Measurements from ENCODE around the gene EGFR. TPM values are rescaled to one million over a fixed set of nuclear protein-coding genes. Genes with fewer than 3 reads are reported as not detected.

Gene EGFR
- total RNA-seq, 2 experiments from 2014 or later, result not detected

GRCh38 chr7:55094092-55094690 is 75.4 kb downstream of the EGFR start:
- ChIA-PET POLR2A (no interaction called here), CTCF (interaction anchor here (0.8 kb wide), 1 partner anchor 22 kb away, joined by 3 read pairs; no protein-coding TSS in a partner anchor)
- intact Hi-C loops (cut with micrococcal nuclease), result no loop called here
- peaks cover 5% of the 10 kb centered on the region for H3K27me3 Mint-ChIP-seq
- no peak overlapping the region for H3K4me3 Mint-ChIP-seq
- H3K4me1 Mint-ChIP-seq (ENCODE audit: low read depth), result no peaks in the 10 kb centered on the region
- DNase-seq, result no peak
- no peaks in the 10 kb centered on the region for H3K9me3 Mint-ChIP-seq
- H3K27ac Mint-ChIP-seq, result no peak overlapping the region
- H3K36me3 Mint-ChIP-seq, result no peaks in the 10 kb centered on the region

GRCh38 chr7:55095672-55096071 is 76.9 kb downstream of the EGFR start:
- Mint-ChIP-seq H3K36me3 (no peaks in the 10 kb centered on the region), H3K4me1 (ENCODE audit: low read depth) (no peaks in the 10 kb centered on the region), H3K4me3 (no peak overlapping the region), H3K27ac (no peak overlapping the region), H3K9me3 (no peaks in the 10 kb centered on the region), H3K27me3 (peaks cover 8% of the 10 kb centered on the region)
- ChIA-PET CTCF (no interaction called here), POLR2A (no interaction called here)
- DNase-seq, result no peak
- intact Hi-C loops (cut with micrococcal nuclease), result no loop called here

- DNase-seq, result no peak
- Mint-ChIP-seq H3K27ac (no peak overlapping the region), H3K36me3 (no peaks in the 10 kb centered on the region), H3K9me3 (no peaks in the 10 kb centered on the region), H3K27me3 (peaks cover 11% of the 10 kb centered on the region), H3K4me3 (no peak overlapping the region), H3K4me1 (ENCODE audit: low read depth) (no peaks in the 10 kb centered on the region)
- intact Hi-C loops (cut with micrococcal nuclease), result no loop called here
- POLR2A ChIA-PET, result no interaction called here
- CTCF ChIA-PET, result no interaction called here
These were observed 77.5 kb downstream of the EGFR start for GRCh38 chr7:55096323-55096722.

DNA sequence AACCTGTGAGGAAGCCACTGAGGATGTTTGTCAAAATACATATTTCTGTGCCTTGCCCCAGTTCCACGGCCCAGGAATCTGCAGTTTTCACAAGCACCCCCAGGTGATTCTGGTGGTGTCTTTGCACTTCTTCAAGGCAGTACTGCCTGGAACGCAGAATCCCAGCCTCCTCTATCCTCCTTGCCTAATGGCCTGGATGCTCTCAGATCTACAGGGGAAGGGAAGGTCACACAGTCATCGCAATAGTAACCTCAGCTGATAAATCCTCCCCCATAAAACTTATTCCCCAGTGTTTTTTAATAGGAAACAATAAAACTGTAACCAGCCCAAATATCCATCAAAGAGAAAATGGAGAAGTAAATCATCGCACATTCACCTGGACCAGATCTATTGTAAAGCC is 78.3 kb downstream of the EGFR start:
- no peak overlapping the region for H3K27ac Mint-ChIP-seq
- POLR2A ChIA-PET, result no interaction called here
- H3K4me1 Mint-ChIP-seq (ENCODE audit: low read depth), result no peaks in the 10 kb centered on the region
- no peaks in the 10 kb centered on the region for H3K36me3 Mint-ChIP-seq
- H3K9me3 Mint-ChIP-seq, result no peaks in the 10 kb centered on the region
- intact Hi-C loops (cut with micrococcal nuclease), result no loop called here
- CTCF ChIA-PET, result no interaction called here
- peaks cover 18% of the 10 kb centered on the region for H3K27me3 Mint-ChIP-seq
- no peak for DNase-seq
- no peak overlapping the region for H3K4me3 Mint-ChIP-seq

DNA sequence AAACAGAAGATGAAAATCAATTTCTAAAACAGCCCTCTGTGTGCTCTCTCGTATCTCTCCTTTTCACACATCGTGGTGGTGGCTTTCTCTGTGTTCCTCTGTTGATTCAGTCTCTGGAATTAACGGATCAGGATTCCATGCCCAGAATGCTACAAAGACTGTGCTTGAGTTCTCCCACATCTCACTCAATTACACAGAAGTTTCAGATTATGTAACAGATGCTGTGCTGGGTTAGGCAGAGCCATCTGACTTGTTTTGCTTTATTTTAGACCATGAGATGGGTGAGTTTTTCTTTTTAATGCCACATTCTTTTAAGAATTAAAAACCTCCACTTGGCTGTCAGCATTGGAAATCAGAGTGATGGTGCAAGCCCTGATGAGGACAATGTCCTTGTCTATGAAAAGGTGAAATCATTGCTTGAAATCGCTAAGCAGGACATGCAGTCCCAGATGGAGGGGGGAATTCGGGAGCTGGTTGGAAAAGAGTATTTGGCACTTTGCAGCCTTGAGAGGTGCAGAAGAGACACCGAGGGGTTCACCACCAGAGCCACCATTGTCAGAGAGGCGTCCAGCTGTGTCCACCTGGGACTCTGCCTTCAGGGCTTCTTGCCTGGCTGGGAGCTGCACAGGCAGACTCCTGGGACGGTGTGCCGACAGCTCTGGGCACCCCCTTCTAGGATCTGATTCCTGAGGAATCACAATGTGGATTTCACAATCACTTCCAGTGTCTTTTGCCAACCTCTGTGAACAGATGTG is 80.4 kb downstream of the EGFR start:
- ChIA-PET POLR2A (no interaction called here), CTCF (no interaction called here)
- Mint-ChIP-seq H3K4me1 (ENCODE audit: low read depth) (no peaks in the 10 kb centered on the region), H3K36me3 (no peaks in the 10 kb centered on the region), H3K9me3 (no peaks in the 10 kb centered on the region), H3K27ac (no peak overlapping the region), H3K27me3 (peaks cover 15% of the 10 kb centered on the region), H3K4me3 (no peak overlapping the region)
- intact Hi-C loops (cut with micrococcal nuclease), result no loop called here
- no peak for DNase-seq

- peaks cover 15% of the 10 kb centered on the region for H3K27me3 Mint-ChIP-seq
- ChIA-PET POLR2A (interaction anchor here (0.7 kb wide), 1 partner anchor 13 kb away, joined by 5 read pairs; no protein-coding TSS in a partner anchor), CTCF (no interaction called here)
- no peaks in the 10 kb centered on the region for H3K9me3 Mint-ChIP-seq
- intact Hi-C loops (cut with micrococcal nuclease), result no loop called here
- no peak overlapping the region for H3K27ac Mint-ChIP-seq
- peaks cover under 1% of the 10 kb centered on the region for H3K4me1 Mint-ChIP-seq (ENCODE audit: low read depth)
- no peak overlapping the region for H3K4me3 Mint-ChIP-seq
- no peak for DNase-seq
- no peaks in the 10 kb centered on the region for H3K36me3 Mint-ChIP-seq
These were observed 81.2 kb downstream of the EGFR start for GRCh38 chr7:55099821-55100543.

- POLR2A ChIA-PET, result interaction anchor here (0.7 kb wide), 1 partner anchor 13 kb away, joined by 5 read pairs; no protein-coding TSS in a partner anchor
- intact Hi-C loops (cut with micrococcal nuclease), result no loop called here
- H3K27me3 Mint-ChIP-seq, result peaks cover 15% of the 10 kb centered on the region
- CTCF ChIA-PET, result no interaction called here
- H3K27ac Mint-ChIP-seq, result no peak overlapping the region
- peaks cover 3% of the 10 kb centered on the region for H3K4me1 Mint-ChIP-seq (ENCODE audit: low read depth)
- no peak overlapping the region for H3K4me3 Mint-ChIP-seq
- no peaks in the 10 kb centered on the region for H3K36me3 Mint-ChIP-seq
- H3K9me3 Mint-ChIP-seq, result no peaks in the 10 kb centered on the region
- no peak for DNase-seq
These were observed 81.9 kb downstream of the EGFR start for GRCh38 chr7:55100544-55101327.

- Mint-ChIP-seq H3K36me3 (no peaks in the 10 kb centered on the region), H3K4me1 (ENCODE audit: low read depth) (peaks cover 3% of the 10 kb centered on the region), H3K9me3 (no peaks in the 10 kb centered on the region), H3K27ac (no peak overlapping the region), H3K27me3 (peaks cover 16% of the 10 kb centered on the region), H3K4me3 (no peak overlapping the region)
- intact Hi-C loops (cut with micrococcal nuclease), result no loop called here
- no peak for DNase-seq
- CTCF ChIA-PET, result no interaction called here
- POLR2A ChIA-PET, result no interaction called here
These were observed 82.5 kb downstream of the EGFR start for GRCh38 chr7:55101359-55101758.

- POLR2A ChIA-PET, result no interaction called here
- H3K27me3 Mint-ChIP-seq, result peaks cover 26% of the 10 kb centered on the region
- no peak overlapping the region for H3K4me3 Mint-ChIP-seq
- CTCF ChIA-PET, result no interaction called here
- peaks cover 3% of the 10 kb centered on the region for H3K4me1 Mint-ChIP-seq (ENCODE audit: low read depth)
- no peak overlapping the region for H3K27ac Mint-ChIP-seq
- DNase-seq, result no peak
- intact Hi-C loops (cut with micrococcal nuclease), result loop anchor here (2.0 kb wide), 1 partner anchor 29 kb away; no protein-coding TSS in a partner anchor
- no peaks in the 10 kb centered on the region for H3K36me3 Mint-ChIP-seq
- H3K9me3 Mint-ChIP-seq, result no peaks in the 10 kb centered on the region
These were observed 85.3 kb downstream of the EGFR start for GRCh38 chr7:55104123-55104522.

DNA sequence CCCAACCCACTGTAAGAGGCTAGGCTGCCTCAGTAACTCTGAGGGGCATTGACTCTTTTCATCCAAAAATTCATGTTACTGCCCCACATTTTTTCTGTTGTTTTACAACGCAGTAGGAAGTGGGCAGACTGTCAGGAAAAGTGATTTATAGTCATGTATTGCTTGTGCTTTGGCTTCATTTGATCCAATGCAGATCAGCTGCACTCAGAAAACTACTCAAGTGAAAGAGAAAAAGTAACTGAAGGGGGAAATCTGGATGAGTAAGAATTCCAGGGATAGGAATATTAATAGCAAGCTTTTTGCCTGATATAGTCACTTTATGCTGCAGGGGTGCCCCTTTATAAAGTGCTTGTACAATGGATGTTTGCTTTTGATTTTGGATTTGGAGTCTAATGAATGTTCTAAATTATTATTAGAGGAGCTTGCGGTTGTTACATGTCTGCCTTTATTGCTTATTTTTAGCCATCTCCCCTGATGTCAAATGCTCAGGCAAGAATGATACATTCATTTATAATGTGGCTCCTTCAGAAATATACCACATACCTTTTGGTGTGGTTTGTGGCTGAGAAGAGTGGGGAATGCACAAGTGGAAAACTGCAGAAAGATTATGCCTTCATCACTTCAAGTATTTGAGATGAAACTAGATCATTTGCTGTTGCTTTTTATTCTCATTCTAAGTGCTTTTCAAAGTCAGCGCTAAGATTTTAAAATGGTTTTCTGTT is 86.1 kb downstream of the EGFR start:
- POLR2A ChIA-PET, result no interaction called here
- intact Hi-C loops (cut with micrococcal nuclease), result loop anchor here (2.0 kb wide), 1 partner anchor 28 kb away; no protein-coding TSS in a partner anchor
- Mint-ChIP-seq H3K4me3 (no peak overlapping the region), H3K27me3 (peaks cover 26% of the 10 kb centered on the region), H3K36me3 (no peaks in the 10 kb centered on the region), H3K9me3 (no peaks in the 10 kb centered on the region), H3K4me1 (ENCODE audit: low read depth) (peaks cover 3% of the 10 kb centered on the region), H3K27ac (no peak overlapping the region)
- no peak for DNase-seq
- CTCF ChIA-PET, result no interaction called here

DNA sequence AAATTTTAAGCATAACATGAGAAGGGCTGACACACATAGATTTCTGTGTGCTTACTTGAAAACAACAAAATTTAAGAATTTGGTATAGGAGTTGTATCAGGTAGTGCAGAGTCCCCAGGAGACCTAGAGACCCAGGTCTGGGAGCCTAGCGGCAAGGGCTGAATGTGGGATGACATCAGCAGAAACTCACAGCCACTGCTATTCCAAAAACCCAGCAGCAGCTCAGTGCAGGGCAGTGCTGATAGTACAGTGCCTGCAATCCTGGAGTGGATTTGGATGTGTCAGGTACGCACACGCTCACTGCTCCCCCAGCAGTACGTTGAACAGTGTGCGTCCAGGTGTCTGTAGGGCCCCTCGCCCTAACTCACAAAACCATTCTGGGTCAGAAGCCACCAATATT is 87.1 kb downstream of the EGFR start:
- CTCF ChIA-PET, result no interaction called here
- Mint-ChIP-seq H3K4me1 (ENCODE audit: low read depth) (peaks cover 3% of the 10 kb centered on the region), H3K4me3 (no peak overlapping the region), H3K27ac (no peak overlapping the region), H3K36me3 (no peaks in the 10 kb centered on the region), H3K27me3 (peaks cover 23% of the 10 kb centered on the region), H3K9me3 (no peaks in the 10 kb centered on the region)
- no peak for DNase-seq
- POLR2A ChIA-PET, result no interaction called here
- intact Hi-C loops (cut with micrococcal nuclease), result loop anchor here (2.0 kb wide), 1 partner anchor 27 kb away; no protein-coding TSS in a partner anchor
